Peyer's patch (tissue), 4 donors: ENCODE measurements around the gene ABCA7.

Experiments used
- POLR2A ChIP-seq, 2 donors: fragments of 450-650 bp; IDR thresholded peaks; one replicate each; pipeline ENCODE4 v1.5.1; 2017; ENCODE audit warnings: antibody characterized with exemption in 2 of 2, mild to moderate bottlenecking in 2 of 2, moderate library complexity in 2 of 2
- TF ChIP-seq, protein P1 (sequence below), 6 experiments: fragments of 450-650 bp in 4 of 6; fragments of 200-600 bp in 2 of 6; sonication (generic) in 1 of 6; IDR thresholded peaks; one replicate each; pipeline ENCODE4 v1.5.1; 2017 to 2019; ENCODE audit warnings: antibody characterized with exemption in 6 of 6, mild to moderate bottlenecking in 3 of 6, moderate library complexity in 1 of 6

DNA sequence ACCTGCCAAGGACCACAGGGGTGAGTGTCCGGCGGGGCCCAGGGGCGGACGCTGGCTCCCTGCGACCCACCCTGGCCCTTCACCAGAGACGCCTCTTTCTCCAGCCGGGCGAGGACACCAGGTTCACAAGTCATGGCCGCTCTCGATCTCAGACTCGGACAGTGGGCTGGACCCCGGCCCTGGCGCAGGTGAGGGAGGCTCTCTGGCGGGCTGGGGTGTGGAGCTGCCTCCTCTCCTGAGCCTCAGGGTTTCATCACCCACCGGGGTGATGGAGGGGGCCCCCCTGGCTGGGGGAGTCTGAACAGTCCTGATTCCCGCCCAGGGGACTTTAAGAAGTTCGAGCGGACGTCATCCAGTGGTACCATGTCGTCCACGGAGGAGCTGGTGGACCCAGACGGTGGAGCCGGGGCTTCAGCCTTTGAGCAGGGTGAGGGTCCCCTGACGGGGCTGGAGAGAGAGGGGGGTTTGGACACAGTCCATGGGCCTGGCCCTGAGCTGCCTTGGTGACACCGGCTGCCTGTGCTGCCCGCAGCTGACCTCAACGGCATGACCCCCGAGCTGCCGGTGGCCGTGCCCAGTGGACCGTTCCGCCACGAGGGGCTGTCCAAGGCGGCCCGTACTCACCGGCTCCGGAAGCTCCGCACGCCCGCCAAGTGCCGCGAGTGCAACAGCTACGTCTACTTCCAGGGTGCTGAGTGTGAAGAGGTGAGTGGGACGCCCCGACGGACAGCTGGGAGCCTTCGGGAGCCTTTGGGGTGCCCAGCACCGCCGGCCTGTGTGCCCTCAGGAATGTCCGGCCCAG lies 40.7 kb downstream of the ABCA7 start:
- TF ChIP-seq, protein P1, sequence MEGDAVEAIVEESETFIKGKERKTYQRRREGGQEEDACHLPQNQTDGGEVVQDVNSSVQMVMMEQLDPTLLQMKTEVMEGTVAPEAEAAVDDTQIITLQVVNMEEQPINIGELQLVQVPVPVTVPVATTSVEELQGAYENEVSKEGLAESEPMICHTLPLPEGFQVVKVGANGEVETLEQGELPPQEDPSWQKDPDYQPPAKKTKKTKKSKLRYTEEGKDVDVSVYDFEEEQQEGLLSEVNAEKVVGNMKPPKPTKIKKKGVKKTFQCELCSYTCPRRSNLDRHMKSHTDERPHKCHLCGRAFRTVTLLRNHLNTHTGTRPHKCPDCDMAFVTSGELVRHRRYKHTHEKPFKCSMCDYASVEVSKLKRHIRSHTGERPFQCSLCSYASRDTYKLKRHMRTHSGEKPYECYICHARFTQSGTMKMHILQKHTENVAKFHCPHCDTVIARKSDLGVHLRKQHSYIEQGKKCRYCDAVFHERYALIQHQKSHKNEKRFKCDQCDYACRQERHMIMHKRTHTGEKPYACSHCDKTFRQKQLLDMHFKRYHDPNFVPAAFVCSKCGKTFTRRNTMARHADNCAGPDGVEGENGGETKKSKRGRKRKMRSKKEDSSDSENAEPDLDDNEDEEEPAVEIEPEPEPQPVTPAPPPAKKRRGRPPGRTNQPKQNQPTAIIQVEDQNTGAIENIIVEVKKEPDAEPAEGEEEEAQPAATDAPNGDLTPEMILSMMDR (IDR thresholded peaks at IDR 0.05) = no peak
- TF ChIP-seq POLR2A (IDR thresholded peaks at IDR 0.05) = no peak
